Suprapubic skin (tissue), 3 donors: ENCODE data around the gene HNRNPC.

ENCODE experiments used
- CTCF ChIP-seq, 2 donors: fragments of 200-600 bp in 1 of 2; fragments of 450-650 bp in 1 of 2; sonication (generic) in 1 of 2; IDR thresholded peaks; one replicate each; pipeline ENCODE4 v1.5.1; 2016 to 2019; ENCODE audit warnings: antibody characterized with exemption in 2 of 2, mild to moderate bottlenecking in 1 of 2, moderate library complexity in 1 of 2
- EP300 ChIP-seq: sonication (generic); formaldehyde crosslinking; IDR thresholded peaks from one replicate; pipeline ENCODE4 v1.6.1; 2017; ENCODE audit warnings: antibody characterized with exemption
- POLR2A ChIP-seq, 2 donors: fragments of 450-650 bp; IDR thresholded peaks; one replicate each; pipeline ENCODE4 v1.6.1; 2017; ENCODE audit warnings: antibody characterized with exemption in 2 of 2, mild to moderate bottlenecking in 2 of 2, moderate library complexity in 2 of 2

GRCh38 chr14:21215879-21216251, 53.4 kb downstream of the HNRNPC start:
- TF ChIP-seq EP300 (no peak), POLR2A (IDR thresholded peaks at IDR 0.05) (no peak), CTCF (IDR thresholded peaks at IDR 0.05) (no peak)
